ENCODE measurements around the gene RAI1. TPM values are rescaled to one million over a fixed set of nuclear protein-coding genes. Genes with fewer than 3 reads are reported as not detected.

The RAI1 gene
- total RNA-seq, 2 experiments from 2014 or later, result 17.1 to 49.4 TPM

DNA sequence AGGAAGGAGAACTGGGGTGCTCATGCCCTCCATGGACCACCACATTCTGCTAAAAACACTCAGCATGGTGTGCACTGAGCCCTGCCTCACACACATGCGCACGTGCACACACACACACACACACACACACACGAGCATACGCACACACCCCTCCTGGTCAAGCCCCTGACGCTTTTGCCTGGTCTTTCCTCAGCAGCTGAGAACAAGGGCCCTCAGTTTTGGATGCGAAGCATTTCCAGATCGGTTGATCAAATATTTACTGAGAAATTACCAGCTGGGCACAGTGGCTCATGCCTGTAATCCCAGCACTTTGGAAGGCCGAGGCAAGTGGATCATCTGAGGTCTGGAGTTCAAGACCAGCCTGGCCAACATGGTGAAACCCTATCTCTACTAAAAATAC, 20.1 kb upstream of the RAI1 start:
- TF ChIP-seq EZH2phosphoT487 (IDR thresholded peaks at IDR 0.05; ENCODE audit: borderline replicate concordance, low read depth, low read length) (no peak), CTCF (conservative IDR thresholded peaks at IDR 0.05; ENCODE audit: low read length) (no peak)
- intact Hi-C loops (cut with micrococcal nuclease; ENCODE audit: unreplicated experiment), result no loop called here
- H2AFZ ChIP-seq (ENCODE audit: low read length), result peak overlapping the region; percentile 61; the same call in 1 of the 2 replicates
- H3K27ac ChIP-seq (ENCODE audit: low read depth, low read length, poor library complexity, severe bottlenecking), result no peak overlapping the region
- H3K4me3 ChIP-seq (ENCODE audit: low read depth, low read length, poor library complexity, severe bottlenecking), result no peak overlapping the region
- no peaks in the 10 kb centered on the region for H3K79me2 ChIP-seq (ENCODE audit: insufficient read depth, low read depth, low read length)
- no peaks in the 10 kb centered on the region for H3K36me3 ChIP-seq (ENCODE audit: insufficient read depth, low read length)
- BruUV-seq (replicated peaks), result no TSS peak
- ChIA-PET CTCF (ENCODE audit: unreplicated experiment) (interaction anchor here (1.1 kb wide), 1 partner anchor 11 kb away, joined by 5 read pairs; no protein-coding TSS in a partner anchor), POLR2A (interaction anchor here (1.0 to 1.5 kb wide), 2 partner anchors 12 to 23 kb away, joined by 3 to 4 read pairs; no protein-coding TSS in a partner anchor)
- H3K4me1 ChIP-seq (ENCODE audit: insufficient read depth, low read length, poor library complexity, severe bottlenecking), result peaks cover 38% of the 10 kb centered on the region
- no peaks in the 10 kb centered on the region for H4K20me1 ChIP-seq (ENCODE audit: insufficient read depth, low read length)
- 0 out of 2 replicates have a peak, but pooled peaks cover 4% of the 10 kb centered on the region for H3K9me3 ChIP-seq (ENCODE audit: low read length)
- no peak for DNase-seq (ENCODE audit: low spot score)
- H3K4me2 ChIP-seq (ENCODE audit: low read length), result peak overlapping the region; percentile 33; the same call in 1 of the 2 replicates
- no peaks in the 10 kb centered on the region for H3K9me2 ChIP-seq (ENCODE audit: insufficient read depth, low read length)

- DNase-seq (ENCODE audit: low spot score), result no peak
- Histone ChIP-seq H3K9me3 (ENCODE audit: low read length) (0 out of 2 replicates have a peak, but pooled peaks cover 4% of the 10 kb centered on the region), H3K9me2 (ENCODE audit: insufficient read depth, low read length) (no peaks in the 10 kb centered on the region), H4K20me1 (ENCODE audit: insufficient read depth, low read length) (no peaks in the 10 kb centered on the region), H3K79me2 (ENCODE audit: insufficient read depth, low read depth, low read length) (no peaks in the 10 kb centered on the region), H3K27ac (ENCODE audit: low read depth, low read length, poor library complexity, severe bottlenecking) (no peak overlapping the region), H3K36me3 (ENCODE audit: insufficient read depth, low read length) (no peaks in the 10 kb centered on the region), H3K4me2 (ENCODE audit: low read length) (0 out of 2 replicates have a peak overlapping the region, but pooled peaks have one; percentile 20), H3K4me1 (ENCODE audit: insufficient read depth, low read length, poor library complexity, severe bottlenecking) (peaks cover 45% of the 10 kb centered on the region), H2AFZ (ENCODE audit: low read length) (no peak overlapping the region), H3K4me3 (ENCODE audit: low read depth, low read length, poor library complexity, severe bottlenecking) (no peak overlapping the region)
- ChIA-PET POLR2A (interaction anchor here (0.7 to 1.5 kb wide), 3 partner anchors 8 to 22 kb away, joined by 3 to 4 read pairs (median 3); no protein-coding TSS in a partner anchor), CTCF (ENCODE audit: unreplicated experiment) (interaction anchor here (1.1 kb wide), 1 partner anchor 11 kb away, joined by 5 read pairs; no protein-coding TSS in a partner anchor)
- no TSS peak for BruUV-seq (replicated peaks)
- TF ChIP-seq EZH2phosphoT487 (IDR thresholded peaks at IDR 0.05; ENCODE audit: borderline replicate concordance, low read depth, low read length) (no peak), CTCF (conservative IDR thresholded peaks at IDR 0.05; ENCODE audit: low read length) (peak; percentile 60)
- intact Hi-C loops (cut with micrococcal nuclease; ENCODE audit: unreplicated experiment), result no loop called here
Observed at GRCh38 chr17:17661834-17662385, 19.3 kb upstream of the RAI1 start.

Data from OCI-LY7 (cell line).